Measurements from ENCODE around the gene SHLD2. TPM values are rescaled to one million over a fixed set of nuclear protein-coding genes. Genes with fewer than 3 reads are reported as not detected.

Gene SHLD2
- total and polyA plus RNA-seq, 2 of the 13 experiments (the other 11 are each of a cell fraction or from before 2014, with no cell fraction given) = 25.7 to 53.7 TPM

GRCh38 chr10:87053577-87054181 lies 41.3 kb upstream of the SHLD2 start:
- H2AFZ ChIP-seq (ENCODE audit: low read length) = no peak overlapping the region
- ATAC-seq (peak; percentile 12; the same call in 1 of the 3 replicates), FAIRE-seq (no peak), DNase-seq (ENCODE audit: low spot score) (no peak)
- H3K4me2 ChIP-seq (ENCODE audit: low read depth, low read length) = no peak overlapping the region
- no peaks in the 10 kb centered on the region for H3K9me3 ChIP-seq (ENCODE audit: low read length)
- H3K79me2 ChIP-seq (ENCODE audit: insufficient read depth, low read length) = no peaks in the 10 kb centered on the region
- ChIA-PET CTCF (ENCODE audit: low intra/inter-chr PET ratio, low total read pairs) (no interaction called here), POLR2A (no interaction called here)
- no peak overlapping the region for H3K4me3 ChIP-seq (replicated peaks in 1 of 3; ENCODE audit: insufficient read depth in 1 of 3, low read depth in 2 of 3, low read length in 3 of 3)
- H3K27ac ChIP-seq (ENCODE audit: extremely low read length, insufficient read depth, low read length) = no peak overlapping the region
- intact Hi-C loops (cut with micrococcal nuclease; ENCODE audit: unreplicated experiment) (no loop called here), in situ Hi-C loops (cut with HindIII; ENCODE audit: extremely low pct_ligation_motif_present, low pct_unique_long_range_greater_than_20kb) (no loop called here)
- H3K36me3 ChIP-seq (replicated peaks in 1 of 2; ENCODE audit: control insufficient read depth in 1 of 2, insufficient read depth in 2 of 2, low read length in 2 of 2) = peaks cover 39 to 86% of the 10 kb centered on the region in 2 experiments
- TF ChIP-seq RBM22 (optimal IDR thresholded peaks at IDR 0.05; ENCODE audit: low read length) (peak; percentile 21), PRMT3 (CRISPR knock-in tag; IDR thresholded peaks at IDR 0.05; ENCODE audit: borderline replicate concordance, low read depth) (no peak), NFIC (IDR thresholded peaks at IDR 0.05; ENCODE audit: low read length) (no peak)
- H4K20me1 ChIP-seq (ENCODE audit: insufficient read depth, low read length) = no peaks in the 10 kb centered on the region; the same call in 1 of the 2 replicates
- H3K9ac ChIP-seq (ENCODE audit: insufficient read depth, low read depth, low read length) = no peak overlapping the region
- no peaks in the 10 kb centered on the region for H3K27me3 ChIP-seq (ENCODE audit: control insufficient read depth in 1 of 2, insufficient read depth in 2 of 2, low read length in 2 of 2)
- no TSS peak for BruUV-seq (replicated peaks)
- no peaks in the 10 kb centered on the region for H3K4me1 ChIP-seq (ENCODE audit: insufficient read depth, low read length)
- WGBS (ENCODE audit: low lambda C conversion rate) = 96% methylated on average over 7 of the region's 7 CpGs

GRCh38 chr10:87054373-87055295 lies 40.4 kb upstream of the SHLD2 start:
- H3K36me3 ChIP-seq (replicated peaks in 1 of 2; ENCODE audit: control insufficient read depth in 1 of 2, insufficient read depth in 2 of 2, low read length in 2 of 2) = peaks cover 37 to 87% of the 10 kb centered on the region in 2 experiments
- no peaks in the 10 kb centered on the region for H3K9me3 ChIP-seq (ENCODE audit: low read length)
- ATAC-seq = peak; percentile 33
- no peaks in the 10 kb centered on the region for H3K79me2 ChIP-seq (ENCODE audit: insufficient read depth, low read length)
- FAIRE-seq = no peak
- H3K4me1 ChIP-seq (ENCODE audit: insufficient read depth, low read length) = no peaks in the 10 kb centered on the region
- DNase-seq (ENCODE audit: low spot score) = no peak
- H3K27ac ChIP-seq (ENCODE audit: extremely low read length, insufficient read depth, low read length) = no peak overlapping the region
- CTCF ChIA-PET (ENCODE audit: low intra/inter-chr PET ratio, low total read pairs) = no interaction called here
- H4K20me1 ChIP-seq (ENCODE audit: insufficient read depth, low read length) = no peaks in the 10 kb centered on the region; the same call in 1 of the 2 replicates
- no peaks in the 10 kb centered on the region for H3K27me3 ChIP-seq (ENCODE audit: control insufficient read depth in 1 of 2, insufficient read depth in 2 of 2, low read length in 2 of 2)
- no peak for TF ChIP-seq ZBED4 (CRISPR knock-in tag; IDR thresholded peaks at IDR 0.05; ENCODE audit: borderline replicate concordance)
- no peak for TF ChIP-seq ZNF382 (CRISPR knock-in tag; IDR thresholded peaks at IDR 0.05; ENCODE audit: borderline replicate concordance)
- no peak for TF ChIP-seq ZNF724P (CRISPR knock-in tag; IDR thresholded peaks at IDR 0.05; ENCODE audit: borderline replicate concordance)
- peak in 1 of 2 experiments; percentile 40; a peak in 1 of 4 replicates for TF ChIP-seq POLR2A (IDR thresholded peaks at IDR 0.05; ENCODE audit: insufficient read depth in 1 of 2, low read depth in 2 of 2, low read length in 2 of 2)
- no peak for TF ChIP-seq ZNF660 (CRISPR knock-in tag; IDR thresholded peaks at IDR 0.05; ENCODE audit: borderline replicate concordance, low read depth)
- no peak for TF ChIP-seq ADNP (CRISPR knock-in tag; IDR thresholded peaks at IDR 0.05)
- TF ChIP-seq CBFB (CRISPR knock-in tag; IDR thresholded peaks at IDR 0.05) = no peak
- TF ChIP-seq ZNF546 (CRISPR knock-in tag; conservative IDR thresholded peaks at IDR 0.05) = no peak
- BruUV-seq (replicated peaks) = no TSS peak
- intact Hi-C loops (cut with micrococcal nuclease; ENCODE audit: unreplicated experiment) (no loop called here), in situ Hi-C loops (cut with HindIII; ENCODE audit: extremely low pct_ligation_motif_present, low pct_unique_long_range_greater_than_20kb) (no loop called here)
- POLR2A ChIA-PET = no interaction called here
- H3K4me3 ChIP-seq (replicated peaks in 1 of 3; ENCODE audit: insufficient read depth in 1 of 3, low read depth in 2 of 3, low read length in 3 of 3) = no peak overlapping the region
- H2AFZ ChIP-seq (ENCODE audit: low read length) = no peak overlapping the region
- H3K9ac ChIP-seq (ENCODE audit: insufficient read depth, low read depth, low read length) = no peak overlapping the region
- H3K4me2 ChIP-seq (ENCODE audit: low read depth, low read length) = no peak overlapping the region
- 93% methylated on average over 7 of the region's 7 CpGs for whole genome bisulfite sequencing (ENCODE audit: low lambda C conversion rate)
